GM18498 (cell line): ENCODE measurements around the gene P2RX4.
"Not testable (repeated sequence)": the region's sequence is repeated elsewhere in the genome, so short reads cannot be mapped to it uniquely, and the experiment has no call there.

ENCODE experiments used
- ATAC-seq: cut with Tn5 transposase; IDR thresholded peaks from one replicate; pipeline ENCODE4 v1.9.1; 2021; ENCODE audit warnings: mild to moderate bottlenecking, moderate library complexity; ENCODE audit not compliant: unreplicated experiment

P2RX4 gene

GRCh38 chr12:121264951-121265515, 55.1 kb downstream of the P2RX4 start:
- ATAC-seq: no peak

GRCh38 chr12:121267822-121268221, 57.9 kb downstream of the P2RX4 start:
- no peak for ATAC-seq

- ATAC-seq: no peak
These were observed 63.5 kb downstream of the P2RX4 start for GRCh38 chr12:121273364-121273896.

GRCh38 chr12:121274036-121274763, 64.3 kb downstream of the P2RX4 start:
- ATAC-seq: no peak

GRCh38 chr12:121277374-121277759, 67.4 kb downstream of the P2RX4 start:
- ATAC-seq: no peak

- no peak for ATAC-seq
These were observed 68.5 kb downstream of the P2RX4 start for GRCh38 chr12:121278169-121279070.

- ATAC-seq: no peak
These were observed 69.1 kb downstream of the P2RX4 start for GRCh38 chr12:121279071-121279375.

GRCh38 chr12:121279507-121279915, 69.6 kb downstream of the P2RX4 start:
- ATAC-seq: no peak

- ATAC-seq: not testable (repeated sequence)
These were observed 70.6 kb downstream of the P2RX4 start for GRCh38 chr12:121280531-121280930.

- ATAC-seq: not testable (repeated sequence)
These were observed 71.2 kb downstream of the P2RX4 start for GRCh38 chr12:121281116-121281515.

GRCh38 chr12:121282072-121282742, 72.3 kb downstream of the P2RX4 start:
- ATAC-seq: no peak

GRCh38 chr12:121282910-121283309, 73.0 kb downstream of the P2RX4 start:
- ATAC-seq: not testable (repeated sequence)

GRCh38 chr12:121283388-121283787, 73.5 kb downstream of the P2RX4 start:
- no peak for ATAC-seq
